Prostate gland (tissue), 2 donors: ENCODE data around the gene MITF.

ENCODE experiments used
- POLR2A ChIP-seq: fragments of 450-650 bp; IDR thresholded peaks from one replicate; pipeline ENCODE4 v1.6.1; 2016; ENCODE audit warnings: antibody characterized with exemption, mild to moderate bottlenecking
- TF ChIP-seq, protein P1 (sequence below), 4 experiments: fragments of 200-600 bp in 2 of 4; fragments of 450-650 bp in 2 of 4; sonication (generic) in 2 of 4; IDR thresholded peaks; 1 replicate in 3 of 4; 2 replicates in 1 of 4; pipeline ENCODE4 v1.5.1; 2016 to 2019; ENCODE audit warnings: antibody characterized with exemption in 4 of 4, mild to moderate bottlenecking in 2 of 4, moderate library complexity in 2 of 4

GRCh38 chr3:69695443-69695842 is 43.8 kb upstream of the MITF start:
- TF ChIP-seq, protein P1, sequence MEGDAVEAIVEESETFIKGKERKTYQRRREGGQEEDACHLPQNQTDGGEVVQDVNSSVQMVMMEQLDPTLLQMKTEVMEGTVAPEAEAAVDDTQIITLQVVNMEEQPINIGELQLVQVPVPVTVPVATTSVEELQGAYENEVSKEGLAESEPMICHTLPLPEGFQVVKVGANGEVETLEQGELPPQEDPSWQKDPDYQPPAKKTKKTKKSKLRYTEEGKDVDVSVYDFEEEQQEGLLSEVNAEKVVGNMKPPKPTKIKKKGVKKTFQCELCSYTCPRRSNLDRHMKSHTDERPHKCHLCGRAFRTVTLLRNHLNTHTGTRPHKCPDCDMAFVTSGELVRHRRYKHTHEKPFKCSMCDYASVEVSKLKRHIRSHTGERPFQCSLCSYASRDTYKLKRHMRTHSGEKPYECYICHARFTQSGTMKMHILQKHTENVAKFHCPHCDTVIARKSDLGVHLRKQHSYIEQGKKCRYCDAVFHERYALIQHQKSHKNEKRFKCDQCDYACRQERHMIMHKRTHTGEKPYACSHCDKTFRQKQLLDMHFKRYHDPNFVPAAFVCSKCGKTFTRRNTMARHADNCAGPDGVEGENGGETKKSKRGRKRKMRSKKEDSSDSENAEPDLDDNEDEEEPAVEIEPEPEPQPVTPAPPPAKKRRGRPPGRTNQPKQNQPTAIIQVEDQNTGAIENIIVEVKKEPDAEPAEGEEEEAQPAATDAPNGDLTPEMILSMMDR (IDR thresholded peaks at IDR 0.05): no peak
- no peak for TF ChIP-seq POLR2A
